Lung (tissue), 12 donors: ENCODE data around the gene KNDC1. TPM values are rescaled to one million over a fixed set of nuclear protein-coding genes. Genes with fewer than 3 reads are reported as not detected.
A peak's percentile ranks its signal among the peaks of the same experiment; 100 is the strongest.

ENCODE experiments used
- ATAC-seq: fragments of 200-7000 bp; cut with Tn5 transposase; one replicate; pipeline ENCODE4 v1.9.1; 2020; ENCODE audit warnings: moderate number of reproducible peaks; ENCODE audit not compliant: insufficient read depth, low FRiP score
- DNase-seq, 3 donors: peaks; one replicate each; pipeline ENCODE4 v3.0.0-alpha.2; 2013 to 2017
- H3K27ac ChIP-seq, 2 donors: one replicate each; pipeline ENCODE4 v1.5.1; 2013; ENCODE audit warnings: mild to moderate bottlenecking in 2 of 2, moderate library complexity in 2 of 2, control low read depth in 1 of 2, inconsistent platforms in 1 of 2, low read depth in 1 of 2, low read length in 1 of 2
- H3K27me3 ChIP-seq, 3 donors: one replicate each; pipeline ENCODE4 v1.5.1; 2013; ENCODE audit warnings: low read length in 2 of 3; ENCODE audit not compliant: control insufficient read depth in 3 of 3, insufficient read depth in 3 of 3
- H3K36me3 ChIP-seq, 4 donors: one replicate each; pipeline ENCODE4 v1.5.1; 2013; ENCODE audit warnings: low read length in 4 of 4, mild to moderate bottlenecking in 1 of 4, moderate library complexity in 1 of 4; ENCODE audit not compliant: control insufficient read depth in 4 of 4, insufficient read depth in 4 of 4
- H3K4me1 ChIP-seq, 5 donors: one replicate each; pipeline ENCODE4 v1.5.1; 2013; ENCODE audit warnings: low read length in 5 of 5, mild to moderate bottlenecking in 2 of 5, moderate library complexity in 1 of 5; ENCODE audit not compliant: control insufficient read depth in 5 of 5, insufficient read depth in 5 of 5
- H3K4me3 ChIP-seq: one replicate; pipeline ENCODE4 v1.5.1; 2013; ENCODE audit warnings: mild to moderate bottlenecking, control low read depth, moderate library complexity
- H3K9ac ChIP-seq, 2 donors: one replicate each; pipeline ENCODE4 v1.5.1; 2013; ENCODE audit warnings: low read length in 2 of 2, control low read depth in 1 of 2; ENCODE audit not compliant: insufficient read depth in 1 of 2
- H3K9me3 ChIP-seq, 4 donors: one replicate each; pipeline ENCODE4 v1.5.1; 2013; ENCODE audit warnings: low read length in 3 of 4, mild to moderate bottlenecking in 1 of 4, moderate library complexity in 1 of 4; ENCODE audit not compliant: control insufficient read depth in 4 of 4, insufficient read depth in 3 of 4
- CTCF ChIP-seq: IDR thresholded peaks from 2 replicates; pipeline ENCODE4 v1.5.1; 2012; ENCODE audit warnings: mild to moderate bottlenecking; ENCODE audit errors: control extremely low read depth, extremely low read depth
- WGBS, 2 donors: extraction: QIAGEN DNeasy Blood & Tissue Kit; methylation state at CpG; one replicate each; pipeline ENCODE4 v1.1.7; 2013; 5-methylcytosine and 5-hydroxymethylcytosine counted together
- polyA plus RNA-seq, 2 donors: library from polyadenylated mRNA; stranded (reverse); fragments of 200-250 nt; gene quantifications; one replicate each; pipeline ENCODE4 v1.2.1, GENCODE V29; 2013
- total RNA-seq, 2 donors: library from RNA; depleted of rRNA in 1 of 2; stranded (reverse); fragments of >200 nt in 1 of 2; gene quantifications; one replicate each; pipeline ENCODE4 v1.2.1, GENCODE V29; 2014 to 2021
- donor health status: control.
- donor health status: control.
- donor health status: Bipolar disorder and iron deficiency.
- donor health status: healthy.
- donor health status: DM: yes; HTN: yes; CAD: no.

The KNDC1 gene
- total and polyA plus RNA-seq, 4 donors: 3.2 to 21.0 (median 6.7) TPM

- peaks cover 2 to 41% (median 5%) of the 10 kb centered on the region in 5 donors for H3K4me1 ChIP-seq
- H3K9ac ChIP-seq: no peak overlapping the region
- peaks cover 0 to 3% (median 0%) of the 10 kb centered on the region in 3 donors for H3K27me3 ChIP-seq
- H3K36me3 ChIP-seq: no peaks in the 10 kb centered on the region
- ATAC-seq: peak; percentile 46
- no peak for TF ChIP-seq CTCF
- peak; percentile 86 to 89 (median 86) for DNase-seq
- H3K4me3 ChIP-seq: no peak overlapping the region
- H3K27ac ChIP-seq: peak overlapping the region in 1 of 2 donors; percentile 90
- no peaks in the 10 kb centered on the region for H3K9me3 ChIP-seq
- WGBS, 2 donors: 21 to 36% methylated on average over 24 of the region's 24 CpGs
Observed at GRCh38 chr10:133258818-133259601, 99.0 kb downstream of the KNDC1 start.

- DNase-seq: no peak
- TF ChIP-seq CTCF: no peak
- Histone ChIP-seq H3K27me3 (peaks cover 0 to 3% (median 0%) of the 10 kb centered on the region in 3 donors), H3K36me3 (no peaks in the 10 kb centered on the region), H3K27ac (peak overlapping the region in 1 of 2 donors; percentile 86), H3K9ac (no peak overlapping the region), H3K9me3 (no peaks in the 10 kb centered on the region), H3K4me1 (peaks cover 2 to 41% (median 5%) of the 10 kb centered on the region in 5 donors), H3K4me3 (no peak overlapping the region)
- no peak for ATAC-seq
- 46 to 65% methylated on average over 12 of the region's 12 CpGs for WGBS, 2 donors
Observed at GRCh38 chr10:133259602-133259989, 99.6 kb downstream of the KNDC1 start.

- peaks cover 2 to 41% (median 5%) of the 10 kb centered on the region in 5 donors for H3K4me1 ChIP-seq
- H3K36me3 ChIP-seq: no peaks in the 10 kb centered on the region
- peak overlapping the region; percentile 58 for H3K4me3 ChIP-seq
- no peaks in the 10 kb centered on the region for H3K9me3 ChIP-seq
- peak overlapping the region; percentile 89 to 96 for H3K27ac ChIP-seq
- TF ChIP-seq CTCF: no peak
- ATAC-seq: peak; percentile 12
- DNase-seq: peak; percentile 46 to 56 (median 54)
- 20 to 21% methylated on average over 48 to 50 of the region's 50 CpGs for WGBS, 2 donors
- H3K9ac ChIP-seq: no peak overlapping the region
- H3K27me3 ChIP-seq: no peaks in the 10 kb centered on the region
Observed at GRCh38 chr10:133260895-133261725, 101.1 kb downstream of the KNDC1 start.
